ENCODE measurements around the gene ZSCAN22. TPM values are rescaled to one million over a fixed set of nuclear protein-coding genes. Genes with fewer than 3 reads are reported as not detected.

ZSCAN22 gene
- total and polyA plus RNA-seq, 2 of the 4 experiments (the other 2 are of a cell fraction) = 2.2 to 2.5 TPM

GRCh38 chr19:58336820-58337219 lies 10.0 kb downstream of the ZSCAN22 start:
- no peak overlapping the region for H4K8ac ChIP-seq (ENCODE audit: low read depth in 2 of 2, low read length in 2 of 2)
- no peak overlapping the region for H2BK5ac ChIP-seq (ENCODE audit: low read depth, low read length, poor library complexity, severe bottlenecking)
- ATAC-seq (ENCODE audit: low read depth) (no peak), DNase-seq (no peak)
- dilution Hi-C loops (cut with HindIII; ENCODE audit: low sequenced_read_pairs, unreplicated experiment) = no loop called here
- H2BK20ac ChIP-seq (ENCODE audit: low read depth, low read length) = no peak overlapping the region
- H4K91ac ChIP-seq (ENCODE audit: insufficient read depth, low read depth, low read length) = no peak overlapping the region
- no peak overlapping the region for H3K18ac ChIP-seq (ENCODE audit: low read depth, low read length)
- no peak overlapping the region for H4K5ac ChIP-seq (ENCODE audit: low read depth, low read length)
- TF ChIP-seq CEBPB (IDR thresholded peaks at IDR 0.05; ENCODE audit: low read depth, low read length) = no peak
- in situ Hi-C loops (cut with MboI; ENCODE audit: low sequenced_read_pairs) = no loop called here
- H3K9me3 ChIP-seq (ENCODE audit: control insufficient read depth, insufficient read depth, low read length) = peaks cover 15% of the 10 kb centered on the region
- no peaks in the 10 kb centered on the region for H3K4me1 ChIP-seq (ENCODE audit: control insufficient read depth, insufficient read depth, low read length)
- BruUV-seq (replicated peaks) = no TSS peak
- H2AK5ac ChIP-seq (ENCODE audit: low read depth, low read length) = no peak overlapping the region
- H2BK120ac ChIP-seq (ENCODE audit: low read depth, low read length) = no peak overlapping the region
- H3K4me3 ChIP-seq (ENCODE audit: insufficient read depth, low read depth, low read length) = no peak overlapping the region
- no peak overlapping the region for H3K56ac ChIP-seq (ENCODE audit: extremely low read depth, insufficient read depth, low read length)
- no peak overlapping the region for H3K4ac ChIP-seq (ENCODE audit: low read depth, low read length)
- peak overlapping the region; percentile 37 for H2AK9ac ChIP-seq (replicated peaks; ENCODE audit: low read depth, low read length, poor library complexity)
- H4K20me1 ChIP-seq (ENCODE audit: insufficient read depth, low read length) = peaks cover 10% of the 10 kb centered on the region; the same call in 1 of the 2 replicates
- WGBS, 2 experiments (ENCODE audit: extremely low coverage in 2 of 2, insufficient read length in 1 of 2) = no CpG with 5 or more reads among the region's 4 CpGs
- H3K79me1 ChIP-seq (ENCODE audit: low read depth in 1 of 2, low read length in 2 of 2) = peaks cover 22 to 46% of the 10 kb centered on the region in 2 experiments
- no peaks in the 10 kb centered on the region for H3K27me3 ChIP-seq (ENCODE audit: control insufficient read depth, insufficient read depth, low read length)
- no peak overlapping the region for H3K23ac ChIP-seq (ENCODE audit: low read depth, low read length)
- ChIA-PET CTCF (no interaction called here), POLR2A (ENCODE audit: unreplicated experiment) (no interaction called here)
- no peak overlapping the region for H2BK15ac ChIP-seq (ENCODE audit: low read depth, low read length)
- H3K4me2 ChIP-seq (ENCODE audit: low read depth, low read length) = no peak overlapping the region
- H2AFZ ChIP-seq (replicated peaks; ENCODE audit: low read length, poor library complexity) = no peak overlapping the region
- H3K36me3 ChIP-seq (ENCODE audit: control insufficient read depth, insufficient read depth, low read length) = peaks cover 46% of the 10 kb centered on the region
- H3K9me1 ChIP-seq (ENCODE audit: insufficient read depth, low read length) = peaks cover 9% of the 10 kb centered on the region; the same call in 1 of the 2 replicates
- H3K14ac ChIP-seq (replicated peaks; ENCODE audit: low read depth, low read length) = no peak overlapping the region
- no peak overlapping the region for H3K9ac ChIP-seq (ENCODE audit: low read depth, low read length)
- intact Hi-C loops (cut with micrococcal nuclease) = no loop called here
- H3K27ac ChIP-seq (ENCODE audit: insufficient read depth, low read length) = no peak overlapping the region
